Kidney epithelial cell (primary cell): ENCODE results near the gene CIAPIN1. TPM values are rescaled to one million over a fixed set of nuclear protein-coding genes. Genes with fewer than 3 reads are reported as not detected.

ENCODE experiments used
- DNase-seq: peaks from one replicate; pipeline ENCODE4 v3.0.0-alpha.2; 2010; ENCODE audit warnings: low read depth
- H3K27me3 ChIP-seq: 2 replicates; pipeline ENCODE4 v1.6.0; 2011; ENCODE audit warnings: low read length; ENCODE audit not compliant: control insufficient read depth, insufficient read depth
- H3K36me3 ChIP-seq: 2 replicates; pipeline ENCODE4 v1.5.1; 2011; ENCODE audit warnings: low read length; ENCODE audit not compliant: control insufficient read depth, insufficient read depth
- H3K4me3 ChIP-seq: 2 replicates; pipeline ENCODE4 v1.5.1; 2011; ENCODE audit warnings: low read depth, mild to moderate bottlenecking, control low read depth, low read length
- CTCF ChIP-seq: IDR thresholded peaks from 2 replicates; pipeline ENCODE4 v1.5.1; 2011; ENCODE audit warnings: mild to moderate bottlenecking, moderate library complexity, low read length, control low read depth, inconsistent platforms; ENCODE audit not compliant: insufficient read depth, poor library complexity, severe bottlenecking
- total RNA-seq: library from RNA; depleted of rRNA; stranded (reverse); fragments of >200 nt; gene quantifications from 2 replicates; pipeline ENCODE4 v1.2.3, GENCODE V29; 2015

The CIAPIN1 gene
- total RNA-seq, 1 donor from 2014 or later = 80.3 TPM

- TF ChIP-seq CTCF = no peak
- H3K4me3 ChIP-seq = no peak overlapping the region
- no peak for DNase-seq
- H3K27me3 ChIP-seq = peaks cover 2% of the 10 kb centered on the region
- no peaks in the 10 kb centered on the region for H3K36me3 ChIP-seq
Observed at GRCh38 chr16:57416084-57416483, 31.1 kb downstream of the CIAPIN1 start.

- no peak for DNase-seq
- Histone ChIP-seq H3K36me3 (no peaks in the 10 kb centered on the region), H3K27me3 (peaks cover 2% of the 10 kb centered on the region), H3K4me3 (no peak overlapping the region)
- TF ChIP-seq CTCF = no peak
Observed at GRCh38 chr16:57413733-57414132, 33.5 kb downstream of the CIAPIN1 start.

- H3K36me3 ChIP-seq = no peaks in the 10 kb centered on the region
- H3K4me3 ChIP-seq = no peak overlapping the region
- DNase-seq = no peak
- H3K27me3 ChIP-seq = peaks cover 2% of the 10 kb centered on the region
- TF ChIP-seq CTCF = no peak
Observed at GRCh38 chr16:57413301-57413730, 33.9 kb downstream of the CIAPIN1 start.

GRCh38 chr16:57412584-57412983 is 34.6 kb downstream of the CIAPIN1 start:
- DNase-seq = no peak
- no peak overlapping the region for H3K4me3 ChIP-seq
- no peaks in the 10 kb centered on the region for H3K36me3 ChIP-seq
- H3K27me3 ChIP-seq = peaks cover 2% of the 10 kb centered on the region
- no peak for TF ChIP-seq CTCF

GRCh38 chr16:57411362-57411976 is 35.7 kb downstream of the CIAPIN1 start:
- TF ChIP-seq CTCF = no peak
- no peak overlapping the region for H3K4me3 ChIP-seq
- H3K27me3 ChIP-seq = peaks cover 2% of the 10 kb centered on the region
- no peak for DNase-seq
- no peaks in the 10 kb centered on the region for H3K36me3 ChIP-seq
